GM23338 (cell line): ENCODE measurements around the gene SLC2A11. TPM values are rescaled to one million over a fixed set of nuclear protein-coding genes. Genes with fewer than 3 reads are reported as not detected.

Experiments used
- ATAC-seq: fragments of 200-7000 bp; cut with Tn5 transposase; 3 replicates; pipeline ENCODE4 v1.9.1; 2020
- DNase-seq: peaks from one replicate; pipeline ENCODE4 v3.0.0-alpha.2; 2015; ENCODE audit warnings: low spot score
- H2AFZ ChIP-seq: fragments of 200-600 bp; sonication (generic); 2 replicates; pipeline ENCODE4 v1.8.0; 2016; ENCODE audit warnings: antibody characterized with exemption, mild to moderate bottlenecking, moderate library complexity
- H3F3A ChIP-seq: fragments of 200-600 bp; sonication (generic); replicated peaks from 2 replicates; pipeline ENCODE4 v1.8.0; 2017; ENCODE audit warnings: antibody characterized with exemption, mixed run types, low read depth
- H3K27ac ChIP-seq: fragments of 200-600 bp; sonication (generic); 2 replicates; pipeline ENCODE4 v1.6.1; 2016; ENCODE audit warnings: low read depth
- H3K27me3 ChIP-seq: fragments of 200-600 bp; sonication (generic); 2 replicates; pipeline ENCODE4 v1.8.0; 2016; ENCODE audit warnings: mild to moderate bottlenecking, mixed run types, moderate library complexity; ENCODE audit not compliant: insufficient read depth
- H3K36me3 ChIP-seq: fragments of 200-600 bp; sonication (generic); 2 replicates; pipeline ENCODE4 v1.8.0; 2016; ENCODE audit warnings: mild to moderate bottlenecking; ENCODE audit not compliant: insufficient read depth
- H3K4me1 ChIP-seq: fragments of 200-600 bp; sonication (generic); 2 replicates; pipeline ENCODE4 v1.8.0; 2016; ENCODE audit warnings: mild to moderate bottlenecking, moderate library complexity; ENCODE audit not compliant: insufficient read depth
- H3K4me2 ChIP-seq: fragments of 200-600 bp; sonication (generic); 2 replicates; pipeline ENCODE4 v1.7.1; 2017; ENCODE audit warnings: mixed run types
- H3K4me3 ChIP-seq: fragments of 200-600 bp; sonication (generic); 2 replicates; pipeline ENCODE4 v1.6.1; 2016; ENCODE audit warnings: mixed run types
- H3K79me2 ChIP-seq: fragments of 200-600 bp; sonication (generic); replicated peaks from 2 replicates; pipeline ENCODE4 v1.8.0; 2017; ENCODE audit warnings: mild to moderate bottlenecking; ENCODE audit not compliant: insufficient read depth
- H3K9me2 ChIP-seq: fragments of 200-600 bp; sonication (generic); 2 replicates; pipeline ENCODE4 v1.8.0; 2017; ENCODE audit not compliant: insufficient read depth
- H4K20me1 ChIP-seq: fragments of 200-600 bp; sonication (generic); replicated peaks from 2 replicates; pipeline ENCODE4 v1.8.0; 2017; ENCODE audit warnings: mild to moderate bottlenecking; ENCODE audit not compliant: insufficient read depth
- H3K27ac Mint-ChIP-seq: 2 replicates; pipeline ENCODE4 v1.8.0; 2020; ENCODE audit warnings: inconsistent platforms, mild to moderate bottlenecking, moderate library complexity, mixed read lengths
- H3K27me3 Mint-ChIP-seq: 3 replicates; pipeline ENCODE4 v1.8.0; 2022; ENCODE audit warnings: low read depth, mild to moderate bottlenecking, moderate library complexity, mixed read lengths, inconsistent platforms; ENCODE audit not compliant: insufficient read depth, poor library complexity
- H3K36me3 Mint-ChIP-seq: 3 replicates; pipeline ENCODE4 v1.8.0; 2021; ENCODE audit warnings: low read depth, mild to moderate bottlenecking, inconsistent platforms, moderate library complexity, mixed read lengths
- H3K4me1 Mint-ChIP-seq: 3 replicates; pipeline ENCODE4 v1.8.0; 2020; ENCODE audit warnings: mild to moderate bottlenecking, inconsistent platforms, mixed read lengths
- H3K4me3 Mint-ChIP-seq: 3 replicates; pipeline ENCODE4 v1.8.0; 2021; ENCODE audit warnings: moderate library complexity, mild to moderate bottlenecking, inconsistent platforms, mixed read lengths
- H3K9me3 Mint-ChIP-seq: 3 replicates; pipeline ENCODE4 v1.8.0; 2020; ENCODE audit warnings: moderate library complexity, mild to moderate bottlenecking, inconsistent platforms, mixed read lengths
- CTCF ChIP-seq, 2 experiments: fragments of 200-600 bp in 1 of 2; sonication (generic) in 1 of 2; conservative IDR thresholded peaks; 2 replicates each; pipeline versions ENCODE4 v1.5.1 to v1.6.1; 2016 to 2017; ENCODE audit warnings: antibody characterized with exemption in 2 of 2, low read depth in 2 of 2, mild to moderate bottlenecking in 2 of 2, moderate library complexity in 1 of 2
- EZH2 ChIP-seq: fragments of 200-600 bp; sonication (generic); IDR thresholded peaks from one replicate; pipeline ENCODE4 v1.8.0; 2017; ENCODE audit warnings: antibody characterized with exemption, mild to moderate bottlenecking, low read depth; ENCODE audit not compliant: unreplicated experiment
- JUNB ChIP-seq: IDR thresholded peaks from one replicate; pipeline ENCODE4 v1.6.1; 2016; ENCODE audit warnings: antibody characterized with exemption; ENCODE audit not compliant: unreplicated experiment
- STAT1 ChIP-seq: IDR thresholded peaks from one replicate; pipeline ENCODE4 v1.6.1; 2016; ENCODE audit warnings: antibody characterized with exemption; ENCODE audit not compliant: unreplicated experiment
- ZNF114 ChIP-seq: fragments of 250-450 bp; sonication (Bioruptor Pico); IDR thresholded peaks from 2 replicates; pipeline ENCODE4 v1.5.0; 2020; ENCODE audit warnings: mild to moderate bottlenecking, moderate library complexity
- polyA plus RNA-seq: library from polyadenylated mRNA; unstranded; fragments of >200 nt; fragmentation: Nextera tagmentation; extraction: Ambion mirVana; gene quantifications from 2 replicates; pipeline ENCODE4 v1.2.1, GENCODE V29; 2016
- total RNA-seq: library from RNA; depleted of rRNA; stranded (reverse); fragments of >200 nt; shearing (Covaris generic); gene quantifications from 2 replicates; pipeline ENCODE4 v1.2.3, GENCODE V29; 2014
- TF ChIP-seq, protein P1 (sequence below): IDR thresholded peaks from one replicate; pipeline ENCODE4 v1.6.1; 2018; ENCODE audit warnings: antibody characterized with exemption; ENCODE audit not compliant: unreplicated experiment

The SLC2A11 gene
- total and polyA plus RNA-seq, 2 experiments from 2014 or later, result 7.1 to 21.8 TPM

- Mint-ChIP-seq H3K9me3 (peaks cover 24% of the 10 kb centered on the region), H3K4me3 (no peak overlapping the region; the same call in 2 of the 3 replicates), H3K4me1 (peaks cover 22% of the 10 kb centered on the region), H3K27ac (0 out of 2 replicates have a peak overlapping the region, but pooled peaks have one; percentile 59), H3K27me3 (peaks cover 21% of the 10 kb centered on the region), H3K36me3 (peaks cover 34% of the 10 kb centered on the region)
- H4K20me1 ChIP-seq, result no peaks in the 10 kb centered on the region
- no peaks in the 10 kb centered on the region for H3K79me2 ChIP-seq
- no peak overlapping the region for H2AFZ ChIP-seq
- peaks cover 7% of the 10 kb centered on the region; the same call in 1 of the 2 replicates for H3K4me1 ChIP-seq
- no peak overlapping the region for H3K27ac ChIP-seq
- H3K4me3 ChIP-seq, result no peak overlapping the region
- H3K9me2 ChIP-seq, result no peaks in the 10 kb centered on the region
- no peaks in the 10 kb centered on the region for H3K27me3 ChIP-seq
- no peak overlapping the region for H3K4me2 ChIP-seq
- DNase-seq, result peak; percentile 54
- no peaks in the 10 kb centered on the region for H3K36me3 ChIP-seq
- peaks cover 12% of the 10 kb centered on the region; the same call in 1 of the 2 replicates for H3F3A ChIP-seq
- TF ChIP-seq CTCF (conservative IDR thresholded peaks at IDR 0.05; ENCODE audit: low read depth in 2 of 2) (peak; percentile 31 to 57; a peak in 3 of 4 replicates), JUNB (no peak)
- peak; percentile 44 for ATAC-seq
Observed at GRCh38 chr22:23888615-23889401, 31.1 kb downstream of the SLC2A11 start.

DNA sequence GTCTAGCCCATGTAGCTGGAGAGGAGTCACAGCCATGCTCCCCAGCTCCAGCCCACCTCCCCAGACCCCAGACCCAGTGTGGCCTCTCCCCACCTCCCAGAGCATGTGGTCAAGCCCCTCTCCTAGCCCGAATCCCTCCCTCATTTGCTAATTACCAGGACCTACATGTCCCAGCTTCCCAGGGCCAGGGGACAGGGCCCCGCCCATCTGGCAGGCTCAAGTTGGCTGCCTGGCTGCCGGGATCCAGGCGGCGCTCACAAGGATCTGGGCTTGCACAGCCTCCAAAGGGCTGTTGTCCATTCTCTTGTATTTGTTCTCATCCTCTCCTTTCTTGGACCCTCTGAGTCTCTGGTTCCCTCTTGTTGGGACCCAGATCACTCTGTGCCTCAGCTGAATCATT is 31.9 kb downstream of the SLC2A11 start:
- peaks cover 34% of the 10 kb centered on the region for H3K36me3 Mint-ChIP-seq
- H3K9me3 Mint-ChIP-seq, result peaks cover 24% of the 10 kb centered on the region
- ATAC-seq (no peak), DNase-seq (no peak)
- no peak overlapping the region for H3K27ac Mint-ChIP-seq
- Histone ChIP-seq H3K4me2 (no peak overlapping the region), H3F3A (peaks cover 12% of the 10 kb centered on the region), H3K27ac (no peak overlapping the region), H3K36me3 (no peaks in the 10 kb centered on the region), H3K9me2 (no peaks in the 10 kb centered on the region), H3K79me2 (no peaks in the 10 kb centered on the region), H4K20me1 (no peaks in the 10 kb centered on the region), H3K4me3 (no peak overlapping the region), H3K27me3 (no peaks in the 10 kb centered on the region), H2AFZ (no peak overlapping the region), H3K4me1 (peaks cover 7% of the 10 kb centered on the region; the same call in 1 of the 2 replicates)
- H3K4me3 Mint-ChIP-seq, result no peak overlapping the region
- peaks cover 23% of the 10 kb centered on the region for H3K27me3 Mint-ChIP-seq
- H3K4me1 Mint-ChIP-seq, result peaks cover 23% of the 10 kb centered on the region
- TF ChIP-seq CTCF (conservative IDR thresholded peaks at IDR 0.05; ENCODE audit: low read depth in 2 of 2) (no peak), ZNF114 (CRISPR knock-in tag) (no peak), STAT1 (no peak), JUNB (no peak), EZH2 (no peak)
- TF ChIP-seq, protein P1, sequence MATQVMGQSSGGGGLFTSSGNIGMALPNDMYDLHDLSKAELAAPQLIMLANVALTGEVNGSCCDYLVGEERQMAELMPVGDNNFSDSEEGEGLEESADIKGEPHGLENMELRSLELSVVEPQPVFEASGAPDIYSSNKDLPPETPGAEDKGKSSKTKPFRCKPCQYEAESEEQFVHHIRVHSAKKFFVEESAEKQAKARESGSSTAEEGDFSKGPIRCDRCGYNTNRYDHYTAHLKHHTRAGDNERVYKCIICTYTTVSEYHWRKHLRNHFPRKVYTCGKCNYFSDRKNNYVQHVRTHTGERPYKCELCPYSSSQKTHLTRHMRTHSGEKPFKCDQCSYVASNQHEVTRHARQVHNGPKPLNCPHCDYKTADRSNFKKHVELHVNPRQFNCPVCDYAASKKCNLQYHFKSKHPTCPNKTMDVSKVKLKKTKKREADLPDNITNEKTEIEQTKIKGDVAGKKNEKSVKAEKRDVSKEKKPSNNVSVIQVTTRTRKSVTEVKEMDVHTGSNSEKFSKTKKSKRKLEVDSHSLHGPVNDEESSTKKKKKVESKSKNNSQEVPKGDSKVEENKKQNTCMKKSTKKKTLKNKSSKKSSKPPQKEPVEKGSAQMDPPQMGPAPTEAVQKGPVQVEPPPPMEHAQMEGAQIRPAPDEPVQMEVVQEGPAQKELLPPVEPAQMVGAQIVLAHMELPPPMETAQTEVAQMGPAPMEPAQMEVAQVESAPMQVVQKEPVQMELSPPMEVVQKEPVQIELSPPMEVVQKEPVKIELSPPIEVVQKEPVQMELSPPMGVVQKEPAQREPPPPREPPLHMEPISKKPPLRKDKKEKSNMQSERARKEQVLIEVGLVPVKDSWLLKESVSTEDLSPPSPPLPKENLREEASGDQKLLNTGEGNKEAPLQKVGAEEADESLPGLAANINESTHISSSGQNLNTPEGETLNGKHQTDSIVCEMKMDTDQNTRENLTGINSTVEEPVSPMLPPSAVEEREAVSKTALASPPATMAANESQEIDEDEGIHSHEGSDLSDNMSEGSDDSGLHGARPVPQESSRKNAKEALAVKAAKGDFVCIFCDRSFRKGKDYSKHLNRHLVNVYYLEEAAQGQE, result no peak
